HAP-1 (cell line): ENCODE measurements around the gene RHOJ.

Source experiments
- DNase-seq, 2 experiments: peaks; one replicate each; pipeline ENCODE4 v3.0.0-alpha.2; 2016 to 2020; ENCODE audit warnings: low spot score in 2 of 2
- H3K27me3 ChIP-seq: fragments of 250-450 bp; sonication (Bioruptor Pico); 2 replicates; pipeline ENCODE4 v1.5.1; 2020; ENCODE audit warnings: low read depth, mild to moderate bottlenecking, moderate library complexity
- H3K36me3 ChIP-seq: fragments of 250-450 bp; sonication (Bioruptor Pico); replicated peaks from 2 replicates; pipeline ENCODE4 v1.5.1; 2020; ENCODE audit warnings: mild to moderate bottlenecking
- H3K4me1 ChIP-seq: fragments of 250-450 bp; sonication (Bioruptor Pico); 2 replicates; pipeline ENCODE4 v1.5.1; 2020; ENCODE audit warnings: mild to moderate bottlenecking
- H3K4me3 ChIP-seq: fragments of 250-450 bp; sonication (Bioruptor Pico); 2 replicates; pipeline ENCODE4 v1.5.1; 2020; ENCODE audit warnings: mild to moderate bottlenecking, moderate library complexity
- H3K9me3 ChIP-seq: fragments of 250-450 bp; sonication (Bioruptor Pico); 2 replicates; pipeline ENCODE4 v1.5.1; 2020; ENCODE audit warnings: mild to moderate bottlenecking, moderate library complexity
- in situ Hi-C: fragments of 300-500 bp; cut with MboI; formaldehyde crosslinking; loops from 3 replicates; pipeline ENCODE4 v1.14.3; 2020; ENCODE audit warnings: low sequenced_read_pairs, inconsistent platforms, mixed read lengths

RHOJ gene

GRCh38 chr14:63214417-63215196 is 10.4 kb downstream of the RHOJ start:
- no peaks in the 10 kb centered on the region for H3K9me3 ChIP-seq
- no peak overlapping the region for H3K4me3 ChIP-seq
- no peaks in the 10 kb centered on the region for H3K27me3 ChIP-seq
- in situ Hi-C loops = no loop called here
- H3K36me3 ChIP-seq = no peaks in the 10 kb centered on the region
- no peak for DNase-seq
- H3K4me1 ChIP-seq = no peaks in the 10 kb centered on the region

- H3K27me3 ChIP-seq = no peaks in the 10 kb centered on the region
- H3K9me3 ChIP-seq = no peaks in the 10 kb centered on the region
- no peak overlapping the region for H3K4me3 ChIP-seq
- in situ Hi-C loops = no loop called here
- no peak for DNase-seq
- H3K4me1 ChIP-seq = no peaks in the 10 kb centered on the region; the same call in 1 of the 2 replicates
- H3K36me3 ChIP-seq = no peaks in the 10 kb centered on the region
Observed at GRCh38 chr14:63220526-63220925, 16.3 kb downstream of the RHOJ start.

- in situ Hi-C loops = no loop called here
- Histone ChIP-seq H3K4me1 (no peaks in the 10 kb centered on the region; the same call in 1 of the 2 replicates), H3K27me3 (no peaks in the 10 kb centered on the region), H3K9me3 (no peaks in the 10 kb centered on the region), H3K36me3 (no peaks in the 10 kb centered on the region), H3K4me3 (no peak overlapping the region)
- no peak for DNase-seq
Observed at GRCh38 chr14:63223596-63223995, 19.4 kb downstream of the RHOJ start.

GRCh38 chr14:63224196-63224595 is 20.0 kb downstream of the RHOJ start:
- Histone ChIP-seq H3K4me1 (no peaks in the 10 kb centered on the region; the same call in 1 of the 2 replicates), H3K27me3 (no peaks in the 10 kb centered on the region), H3K36me3 (no peaks in the 10 kb centered on the region), H3K9me3 (no peaks in the 10 kb centered on the region), H3K4me3 (no peak overlapping the region)
- in situ Hi-C loops = no loop called here
- peak in 1 of 2 experiments; percentile 50 for DNase-seq

GRCh38 chr14:63228217-63228616 is 24.0 kb downstream of the RHOJ start:
- H3K4me3 ChIP-seq = no peak overlapping the region
- no peak for DNase-seq
- H3K36me3 ChIP-seq = no peaks in the 10 kb centered on the region
- no peaks in the 10 kb centered on the region for H3K27me3 ChIP-seq
- H3K9me3 ChIP-seq = no peaks in the 10 kb centered on the region
- H3K4me1 ChIP-seq = no peaks in the 10 kb centered on the region; the same call in 1 of the 2 replicates
- in situ Hi-C loops = no loop called here

- H3K36me3 ChIP-seq = no peaks in the 10 kb centered on the region
- H3K9me3 ChIP-seq = no peaks in the 10 kb centered on the region
- DNase-seq = no peak
- in situ Hi-C loops = no loop called here
- H3K4me3 ChIP-seq = no peak overlapping the region
- H3K27me3 ChIP-seq = no peaks in the 10 kb centered on the region
- no peaks in the 10 kb centered on the region for H3K4me1 ChIP-seq
Observed at GRCh38 chr14:63229330-63230059, 25.3 kb downstream of the RHOJ start.

- Histone ChIP-seq H3K9me3 (no peaks in the 10 kb centered on the region), H3K4me3 (no peak overlapping the region), H3K27me3 (no peaks in the 10 kb centered on the region), H3K4me1 (no peaks in the 10 kb centered on the region), H3K36me3 (no peaks in the 10 kb centered on the region)
- in situ Hi-C loops = no loop called here
- DNase-seq = no peak
Observed at GRCh38 chr14:63231766-63232165, 27.5 kb downstream of the RHOJ start.

GRCh38 chr14:63237791-63238190 is 33.5 kb downstream of the RHOJ start:
- H3K27me3 ChIP-seq = no peaks in the 10 kb centered on the region
- H3K4me3 ChIP-seq = no peak overlapping the region
- no peaks in the 10 kb centered on the region for H3K36me3 ChIP-seq
- H3K9me3 ChIP-seq = no peaks in the 10 kb centered on the region
- no peaks in the 10 kb centered on the region for H3K4me1 ChIP-seq
- in situ Hi-C loops = no loop called here
- no peak for DNase-seq

GRCh38 chr14:63240221-63240620 is 36.0 kb downstream of the RHOJ start:
- Histone ChIP-seq H3K36me3 (no peaks in the 10 kb centered on the region), H3K4me3 (no peak overlapping the region), H3K4me1 (no peaks in the 10 kb centered on the region), H3K27me3 (no peaks in the 10 kb centered on the region), H3K9me3 (no peaks in the 10 kb centered on the region)
- in situ Hi-C loops = no loop called here
- no peak for DNase-seq

- no peaks in the 10 kb centered on the region for H3K4me1 ChIP-seq
- in situ Hi-C loops = no loop called here
- no peak for DNase-seq
- H3K27me3 ChIP-seq = no peaks in the 10 kb centered on the region
- no peak overlapping the region for H3K4me3 ChIP-seq
- H3K9me3 ChIP-seq = no peaks in the 10 kb centered on the region
- H3K36me3 ChIP-seq = no peaks in the 10 kb centered on the region
Observed at GRCh38 chr14:63241096-63241495, 36.9 kb downstream of the RHOJ start.

GRCh38 chr14:63243646-63244045 is 39.4 kb downstream of the RHOJ start:
- Histone ChIP-seq H3K9me3 (no peaks in the 10 kb centered on the region), H3K36me3 (no peaks in the 10 kb centered on the region), H3K27me3 (peaks cover 2% of the 10 kb centered on the region; the same call in 1 of the 2 replicates), H3K4me1 (no peaks in the 10 kb centered on the region), H3K4me3 (no peak overlapping the region)
- in situ Hi-C loops = no loop called here
- no peak for DNase-seq

GRCh38 chr14:63245893-63246292 is 41.6 kb downstream of the RHOJ start:
- no peak overlapping the region for H3K4me3 ChIP-seq
- no peak for DNase-seq
- H3K4me1 ChIP-seq = no peaks in the 10 kb centered on the region
- in situ Hi-C loops = no loop called here
- peaks cover 2% of the 10 kb centered on the region; the same call in 1 of the 2 replicates for H3K27me3 ChIP-seq
- H3K36me3 ChIP-seq = no peaks in the 10 kb centered on the region
- H3K9me3 ChIP-seq = no peaks in the 10 kb centered on the region

- no peaks in the 10 kb centered on the region for H3K36me3 ChIP-seq
- DNase-seq = no peak
- in situ Hi-C loops = no loop called here
Observed at GRCh38 chr14:63248211-63248610, 44.0 kb downstream of the RHOJ start.

GRCh38 chr14:63249092-63249491 is 44.8 kb downstream of the RHOJ start:
- Histone ChIP-seq H3K9me3 (no peaks in the 10 kb centered on the region), H3K4me1 (no peaks in the 10 kb centered on the region), H3K36me3 (no peaks in the 10 kb centered on the region), H3K4me3 (no peak overlapping the region), H3K27me3 (peaks cover 2% of the 10 kb centered on the region; the same call in 1 of the 2 replicates)
- in situ Hi-C loops = no loop called here
- DNase-seq = no peak

More at GRCh38 chr14:63248211-63248610, 44.0 kb downstream of the RHOJ start:
- Histone ChIP-seq H3K4me1 (no peaks in the 10 kb centered on the region), H3K4me3 (no peak overlapping the region), H3K27me3 (peaks cover 2% of the 10 kb centered on the region; the same call in 1 of the 2 replicates), H3K9me3 (no peaks in the 10 kb centered on the region)
